Keratinocyte (primary cell): ENCODE data around the gene MAMDC2.

ENCODE experiments used
- CTCF ChIP-seq, 3 experiments: IDR thresholded peaks in 1 of 3; conservative IDR thresholded peaks in 1 of 3; optimal IDR thresholded peaks in 1 of 3; 2 replicates in 2 of 3; 3 replicates in 1 of 3; pipeline versions ENCODE3 to v1.5.1; 2011; ENCODE audit warnings: low read length in 3 of 3, mild to moderate bottlenecking in 3 of 3, moderate library complexity in 2 of 3, control low read depth in 1 of 3, inconsistent platforms in 1 of 3; ENCODE audit not compliant: insufficient read depth in 2 of 3; ENCODE audit errors: extremely low read depth in 1 of 3
- EZH2 ChIP-seq: IDR thresholded peaks from one replicate; pipeline ENCODE4 v1.6.1; 2012; ENCODE audit warnings: inconsistent platforms, mild to moderate bottlenecking, low read length, moderate library complexity

- no peak for TF ChIP-seq EZH2
- no peak for TF ChIP-seq CTCF (optimal IDR thresholded peaks at IDR 0.05 in 1 of 3, IDR thresholded peaks at IDR 0.05 in 1 of 3, conservative IDR thresholded peaks at IDR 0.05 in 1 of 3; ENCODE audit: extremely low read depth in 1 of 3, insufficient read depth in 2 of 3, low read length in 3 of 3)
These were observed 35.8 kb upstream of the MAMDC2 start for GRCh38 chr9:70007831-70008230.
